ENCODE measurements around the gene TMEM174.

Gene TMEM174

DNA sequence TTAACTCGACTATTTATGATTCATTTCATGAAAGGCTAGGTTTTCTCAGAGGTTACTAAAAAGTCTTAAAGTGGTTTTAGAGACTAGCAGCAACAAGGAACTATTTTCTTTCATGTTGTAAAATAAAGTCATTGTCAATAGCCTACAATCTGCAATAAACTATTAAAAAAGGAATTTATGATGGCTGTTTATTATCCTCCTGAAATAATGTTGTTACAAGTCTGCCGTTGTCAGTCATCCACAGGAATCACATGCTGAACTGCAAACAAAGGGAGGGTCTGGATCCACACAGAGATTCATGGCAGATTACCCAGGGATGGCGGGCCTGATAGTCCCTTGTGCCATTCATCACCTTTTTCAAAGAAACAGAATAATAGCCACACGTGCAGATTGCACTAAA, 49.2 kb downstream of the TMEM174 start:
- TF ChIP-seq, protein P1, sequence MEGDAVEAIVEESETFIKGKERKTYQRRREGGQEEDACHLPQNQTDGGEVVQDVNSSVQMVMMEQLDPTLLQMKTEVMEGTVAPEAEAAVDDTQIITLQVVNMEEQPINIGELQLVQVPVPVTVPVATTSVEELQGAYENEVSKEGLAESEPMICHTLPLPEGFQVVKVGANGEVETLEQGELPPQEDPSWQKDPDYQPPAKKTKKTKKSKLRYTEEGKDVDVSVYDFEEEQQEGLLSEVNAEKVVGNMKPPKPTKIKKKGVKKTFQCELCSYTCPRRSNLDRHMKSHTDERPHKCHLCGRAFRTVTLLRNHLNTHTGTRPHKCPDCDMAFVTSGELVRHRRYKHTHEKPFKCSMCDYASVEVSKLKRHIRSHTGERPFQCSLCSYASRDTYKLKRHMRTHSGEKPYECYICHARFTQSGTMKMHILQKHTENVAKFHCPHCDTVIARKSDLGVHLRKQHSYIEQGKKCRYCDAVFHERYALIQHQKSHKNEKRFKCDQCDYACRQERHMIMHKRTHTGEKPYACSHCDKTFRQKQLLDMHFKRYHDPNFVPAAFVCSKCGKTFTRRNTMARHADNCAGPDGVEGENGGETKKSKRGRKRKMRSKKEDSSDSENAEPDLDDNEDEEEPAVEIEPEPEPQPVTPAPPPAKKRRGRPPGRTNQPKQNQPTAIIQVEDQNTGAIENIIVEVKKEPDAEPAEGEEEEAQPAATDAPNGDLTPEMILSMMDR (IDR thresholded peaks at IDR 0.05; ENCODE audit: borderline replicate concordance, insufficient read depth, low read depth, low read length) = no peak

More for the DNA sequence above, 49.2 kb downstream of the TMEM174 start:
- H3K4me3 ChIP-seq (ENCODE audit: low read depth, low read length) = no peak overlapping the region

Data from GM12875 (cell line).